GM23338 (cell line): Measurements from ENCODE around the gene GPD1.

Experiments
- CREB1 ChIP-seq: fragments of 250-450 bp; sonication (Bioruptor Pico); IDR thresholded peaks from 2 replicates; pipeline ENCODE4 v1.5.0; 2020; ENCODE audit warnings: low read depth, mild to moderate bottlenecking, moderate library complexity
- EZH2 ChIP-seq: fragments of 200-600 bp; sonication (generic); IDR thresholded peaks from one replicate; pipeline ENCODE4 v1.8.0; 2017; ENCODE audit warnings: antibody characterized with exemption, mild to moderate bottlenecking, low read depth; ENCODE audit not compliant: unreplicated experiment
- EZH2phosphoT487 ChIP-seq: fragments of 200-600 bp; sonication (generic); IDR thresholded peaks from one replicate; pipeline ENCODE4 v1.8.1; 2018; ENCODE audit warnings: antibody characterized with exemption; ENCODE audit not compliant: unreplicated experiment
- JUNB ChIP-seq: IDR thresholded peaks from one replicate; pipeline ENCODE4 v1.6.1; 2016; ENCODE audit warnings: antibody characterized with exemption; ENCODE audit not compliant: unreplicated experiment
- NANOG ChIP-seq: IDR thresholded peaks from 2 replicates; pipeline ENCODE4 v1.6.1; 2016; ENCODE audit warnings: antibody characterized with exemption, borderline replicate concordance
- POLR2AphosphoS5 ChIP-seq: IDR thresholded peaks from 2 replicates; pipeline ENCODE4 v1.6.1; 2016; ENCODE audit warnings: antibody characterized with exemption, low read depth
- STAT1 ChIP-seq: IDR thresholded peaks from one replicate; pipeline ENCODE4 v1.6.1; 2016; ENCODE audit warnings: antibody characterized with exemption; ENCODE audit not compliant: unreplicated experiment
- ZNF114 ChIP-seq: fragments of 250-450 bp; sonication (Bioruptor Pico); IDR thresholded peaks from 2 replicates; pipeline ENCODE4 v1.5.0; 2020; ENCODE audit warnings: mild to moderate bottlenecking, moderate library complexity
- ZNF331 ChIP-seq: fragments of 250-450 bp; sonication (Bioruptor Pico); IDR thresholded peaks from 2 replicates; pipeline ENCODE4 v1.5.0; 2020; ENCODE audit warnings: low read depth, mild to moderate bottlenecking, moderate library complexity
- TF ChIP-seq, protein P1 (sequence below), 2 experiments: fragments of 200-600 bp in 1 of 2; sonication (generic) in 1 of 2; conservative IDR thresholded peaks; 2 replicates each; pipeline versions ENCODE4 v1.5.1 to v1.6.1; 2016 to 2017; ENCODE audit warnings: antibody characterized with exemption in 2 of 2, low read depth in 2 of 2, mild to moderate bottlenecking in 2 of 2, moderate library complexity in 1 of 2
- TF ChIP-seq, protein P2 (sequence below): IDR thresholded peaks from 2 replicates; pipeline ENCODE4 v1.6.1; 2016; ENCODE audit warnings: antibody characterized with exemption
- TF ChIP-seq, protein P3 (sequence below): IDR thresholded peaks from one replicate; pipeline ENCODE4 v1.6.1; 2018; ENCODE audit warnings: antibody characterized with exemption; ENCODE audit not compliant: unreplicated experiment
- TF ChIP-seq, protein P4 (sequence below): fragments of 250-450 bp; sonication (Bioruptor Pico); IDR thresholded peaks from 2 replicates; pipeline ENCODE4 v1.5.0; 2020; ENCODE audit warnings: mild to moderate bottlenecking, moderate library complexity

DNA sequence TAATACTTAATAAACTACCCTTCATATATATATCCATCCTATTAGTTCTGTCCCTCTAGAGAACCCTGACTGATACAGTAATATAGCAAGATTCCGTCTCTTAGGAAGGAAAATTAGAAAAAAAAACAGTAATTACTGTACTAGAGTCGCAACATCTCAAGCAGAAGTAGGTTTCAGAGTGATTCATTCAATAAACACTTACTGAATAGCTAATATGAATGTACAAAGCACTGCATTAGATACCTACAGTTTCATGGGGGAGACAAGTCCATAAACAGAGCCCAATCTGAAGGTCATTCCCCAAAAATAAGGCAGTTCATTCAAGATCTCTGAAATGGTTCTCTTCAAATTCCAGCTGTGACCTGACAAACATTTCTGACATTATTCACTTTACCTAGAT lies 53.5 kb downstream of the GPD1 start:
- TF ChIP-seq, protein P1, sequence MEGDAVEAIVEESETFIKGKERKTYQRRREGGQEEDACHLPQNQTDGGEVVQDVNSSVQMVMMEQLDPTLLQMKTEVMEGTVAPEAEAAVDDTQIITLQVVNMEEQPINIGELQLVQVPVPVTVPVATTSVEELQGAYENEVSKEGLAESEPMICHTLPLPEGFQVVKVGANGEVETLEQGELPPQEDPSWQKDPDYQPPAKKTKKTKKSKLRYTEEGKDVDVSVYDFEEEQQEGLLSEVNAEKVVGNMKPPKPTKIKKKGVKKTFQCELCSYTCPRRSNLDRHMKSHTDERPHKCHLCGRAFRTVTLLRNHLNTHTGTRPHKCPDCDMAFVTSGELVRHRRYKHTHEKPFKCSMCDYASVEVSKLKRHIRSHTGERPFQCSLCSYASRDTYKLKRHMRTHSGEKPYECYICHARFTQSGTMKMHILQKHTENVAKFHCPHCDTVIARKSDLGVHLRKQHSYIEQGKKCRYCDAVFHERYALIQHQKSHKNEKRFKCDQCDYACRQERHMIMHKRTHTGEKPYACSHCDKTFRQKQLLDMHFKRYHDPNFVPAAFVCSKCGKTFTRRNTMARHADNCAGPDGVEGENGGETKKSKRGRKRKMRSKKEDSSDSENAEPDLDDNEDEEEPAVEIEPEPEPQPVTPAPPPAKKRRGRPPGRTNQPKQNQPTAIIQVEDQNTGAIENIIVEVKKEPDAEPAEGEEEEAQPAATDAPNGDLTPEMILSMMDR (conservative IDR thresholded peaks at IDR 0.05; ENCODE audit: low read depth in 2 of 2) = no peak
- no peak for TF ChIP-seq CREB1 (CRISPR knock-in tag)
- no peak for TF ChIP-seq EZH2
- TF ChIP-seq, protein P2, sequence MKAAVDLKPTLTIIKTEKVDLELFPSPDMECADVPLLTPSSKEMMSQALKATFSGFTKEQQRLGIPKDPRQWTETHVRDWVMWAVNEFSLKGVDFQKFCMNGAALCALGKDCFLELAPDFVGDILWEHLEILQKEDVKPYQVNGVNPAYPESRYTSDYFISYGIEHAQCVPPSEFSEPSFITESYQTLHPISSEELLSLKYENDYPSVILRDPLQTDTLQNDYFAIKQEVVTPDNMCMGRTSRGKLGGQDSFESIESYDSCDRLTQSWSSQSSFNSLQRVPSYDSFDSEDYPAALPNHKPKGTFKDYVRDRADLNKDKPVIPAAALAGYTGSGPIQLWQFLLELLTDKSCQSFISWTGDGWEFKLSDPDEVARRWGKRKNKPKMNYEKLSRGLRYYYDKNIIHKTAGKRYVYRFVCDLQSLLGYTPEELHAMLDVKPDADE = no peak
- no peak for TF ChIP-seq EZH2phosphoT487
- no peak for TF ChIP-seq POLR2AphosphoS5
- TF ChIP-seq ZNF114 (CRISPR knock-in tag) = no peak
- TF ChIP-seq, protein P3, sequence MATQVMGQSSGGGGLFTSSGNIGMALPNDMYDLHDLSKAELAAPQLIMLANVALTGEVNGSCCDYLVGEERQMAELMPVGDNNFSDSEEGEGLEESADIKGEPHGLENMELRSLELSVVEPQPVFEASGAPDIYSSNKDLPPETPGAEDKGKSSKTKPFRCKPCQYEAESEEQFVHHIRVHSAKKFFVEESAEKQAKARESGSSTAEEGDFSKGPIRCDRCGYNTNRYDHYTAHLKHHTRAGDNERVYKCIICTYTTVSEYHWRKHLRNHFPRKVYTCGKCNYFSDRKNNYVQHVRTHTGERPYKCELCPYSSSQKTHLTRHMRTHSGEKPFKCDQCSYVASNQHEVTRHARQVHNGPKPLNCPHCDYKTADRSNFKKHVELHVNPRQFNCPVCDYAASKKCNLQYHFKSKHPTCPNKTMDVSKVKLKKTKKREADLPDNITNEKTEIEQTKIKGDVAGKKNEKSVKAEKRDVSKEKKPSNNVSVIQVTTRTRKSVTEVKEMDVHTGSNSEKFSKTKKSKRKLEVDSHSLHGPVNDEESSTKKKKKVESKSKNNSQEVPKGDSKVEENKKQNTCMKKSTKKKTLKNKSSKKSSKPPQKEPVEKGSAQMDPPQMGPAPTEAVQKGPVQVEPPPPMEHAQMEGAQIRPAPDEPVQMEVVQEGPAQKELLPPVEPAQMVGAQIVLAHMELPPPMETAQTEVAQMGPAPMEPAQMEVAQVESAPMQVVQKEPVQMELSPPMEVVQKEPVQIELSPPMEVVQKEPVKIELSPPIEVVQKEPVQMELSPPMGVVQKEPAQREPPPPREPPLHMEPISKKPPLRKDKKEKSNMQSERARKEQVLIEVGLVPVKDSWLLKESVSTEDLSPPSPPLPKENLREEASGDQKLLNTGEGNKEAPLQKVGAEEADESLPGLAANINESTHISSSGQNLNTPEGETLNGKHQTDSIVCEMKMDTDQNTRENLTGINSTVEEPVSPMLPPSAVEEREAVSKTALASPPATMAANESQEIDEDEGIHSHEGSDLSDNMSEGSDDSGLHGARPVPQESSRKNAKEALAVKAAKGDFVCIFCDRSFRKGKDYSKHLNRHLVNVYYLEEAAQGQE = no peak
- no peak for TF ChIP-seq JUNB
- no peak for TF ChIP-seq NANOG
- TF ChIP-seq STAT1 = no peak
- TF ChIP-seq, protein P4, sequence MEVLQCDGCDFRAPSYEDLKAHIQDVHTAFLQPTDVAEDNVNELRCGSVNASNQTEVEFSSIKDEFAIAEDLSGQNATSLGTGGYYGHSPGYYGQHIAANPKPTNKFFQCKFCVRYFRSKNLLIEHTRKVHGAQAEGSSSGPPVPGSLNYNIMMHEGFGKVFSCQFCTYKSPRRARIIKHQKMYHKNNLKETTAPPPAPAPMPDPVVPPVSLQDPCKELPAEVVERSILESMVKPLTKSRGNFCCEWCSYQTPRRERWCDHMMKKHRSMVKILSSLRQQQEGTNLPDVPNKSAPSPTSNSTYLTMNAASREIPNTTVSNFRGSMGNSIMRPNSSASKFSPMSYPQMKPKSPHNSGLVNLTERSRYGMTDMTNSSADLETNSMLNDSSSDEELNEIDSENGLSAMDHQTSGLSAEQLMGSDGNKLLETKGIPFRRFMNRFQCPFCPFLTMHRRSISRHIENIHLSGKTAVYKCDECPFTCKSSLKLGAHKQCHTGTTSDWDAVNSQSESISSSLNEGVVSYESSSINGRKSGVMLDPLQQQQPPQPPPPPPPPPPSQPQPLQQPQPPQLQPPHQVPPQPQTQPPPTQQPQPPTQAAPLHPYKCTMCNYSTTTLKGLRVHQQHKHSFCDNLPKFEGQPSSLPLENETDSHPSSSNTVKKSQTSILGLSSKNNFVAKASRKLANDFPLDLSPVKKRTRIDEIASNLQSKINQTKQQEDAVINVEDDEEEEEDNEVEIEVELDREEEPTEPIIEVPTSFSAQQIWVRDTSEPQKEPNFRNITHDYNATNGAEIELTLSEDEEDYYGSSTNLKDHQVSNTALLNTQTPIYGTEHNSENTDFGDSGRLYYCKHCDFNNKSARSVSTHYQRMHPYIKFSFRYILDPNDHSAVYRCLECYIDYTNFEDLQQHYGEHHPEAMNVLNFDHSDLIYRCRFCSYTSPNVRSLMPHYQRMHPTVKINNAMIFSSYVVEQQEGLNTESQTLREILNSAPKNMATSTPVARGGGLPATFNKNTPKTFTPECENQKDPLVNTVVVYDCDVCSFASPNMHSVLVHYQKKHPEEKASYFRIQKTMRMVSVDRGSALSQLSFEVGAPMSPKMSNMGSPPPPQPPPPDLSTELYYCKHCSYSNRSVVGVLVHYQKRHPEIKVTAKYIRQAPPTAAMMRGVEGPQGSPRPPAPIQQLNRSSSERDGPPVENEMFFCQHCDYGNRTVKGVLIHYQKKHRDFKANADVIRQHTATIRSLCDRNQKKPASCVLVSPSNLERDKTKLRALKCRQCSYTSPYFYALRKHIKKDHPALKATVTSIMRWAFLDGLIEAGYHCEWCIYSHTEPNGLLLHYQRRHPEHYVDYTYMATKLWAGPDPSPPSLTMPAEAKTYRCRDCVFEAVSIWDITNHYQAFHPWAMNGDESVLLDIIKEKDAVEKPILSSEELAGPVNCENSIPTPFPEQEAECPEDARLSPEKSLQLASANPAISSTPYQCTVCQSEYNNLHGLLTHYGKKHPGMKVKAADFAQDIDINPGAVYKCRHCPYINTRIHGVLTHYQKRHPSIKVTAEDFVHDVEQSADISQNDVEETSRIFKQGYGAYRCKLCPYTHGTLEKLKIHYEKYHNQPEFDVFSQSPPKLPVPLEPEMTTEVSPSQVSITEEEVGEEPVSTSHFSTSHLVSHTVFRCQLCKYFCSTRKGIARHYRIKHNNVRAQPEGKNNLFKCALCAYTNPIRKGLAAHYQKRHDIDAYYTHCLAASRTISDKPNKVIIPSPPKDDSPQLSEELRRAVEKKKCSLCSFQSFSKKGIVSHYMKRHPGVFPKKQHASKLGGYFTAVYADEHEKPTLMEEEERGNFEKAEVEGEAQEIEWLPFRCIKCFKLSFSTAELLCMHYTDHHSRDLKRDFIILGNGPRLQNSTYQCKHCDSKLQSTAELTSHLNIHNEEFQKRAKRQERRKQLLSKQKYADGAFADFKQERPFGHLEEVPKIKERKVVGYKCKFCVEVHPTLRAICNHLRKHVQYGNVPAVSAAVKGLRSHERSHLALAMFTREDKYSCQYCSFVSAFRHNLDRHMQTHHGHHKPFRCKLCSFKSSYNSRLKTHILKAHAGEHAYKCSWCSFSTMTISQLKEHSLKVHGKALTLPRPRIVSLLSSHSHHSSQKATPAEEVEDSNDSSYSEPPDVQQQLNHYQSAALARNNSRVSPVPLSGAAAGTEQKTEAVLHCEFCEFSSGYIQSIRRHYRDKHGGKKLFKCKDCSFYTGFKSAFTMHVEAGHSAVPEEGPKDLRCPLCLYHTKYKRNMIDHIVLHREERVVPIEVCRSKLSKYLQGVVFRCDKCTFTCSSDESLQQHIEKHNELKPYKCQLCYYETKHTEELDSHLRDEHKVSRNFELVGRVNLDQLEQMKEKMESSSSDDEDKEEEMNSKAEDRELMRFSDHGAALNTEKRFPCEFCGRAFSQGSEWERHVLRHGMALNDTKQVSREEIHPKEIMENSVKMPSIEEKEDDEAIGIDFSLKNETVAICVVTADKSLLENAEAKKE = no peak
- TF ChIP-seq ZNF331 = no peak
